GM12872 (cell line): Measurements from ENCODE around the gene RHBDD2.

ENCODE experiments used
- CTCF ChIP-seq: IDR thresholded peaks from 3 replicates; pipeline ENCODE4 v1.5.1; 2011; ENCODE audit warnings: low read depth, mild to moderate bottlenecking, low read length, moderate library complexity; ENCODE audit not compliant: insufficient read depth

The RHBDD2 gene

GRCh38 chr7:75844158-75844557 is 34.7 kb upstream of the RHBDD2 start:
- TF ChIP-seq CTCF: no peak

DNA sequence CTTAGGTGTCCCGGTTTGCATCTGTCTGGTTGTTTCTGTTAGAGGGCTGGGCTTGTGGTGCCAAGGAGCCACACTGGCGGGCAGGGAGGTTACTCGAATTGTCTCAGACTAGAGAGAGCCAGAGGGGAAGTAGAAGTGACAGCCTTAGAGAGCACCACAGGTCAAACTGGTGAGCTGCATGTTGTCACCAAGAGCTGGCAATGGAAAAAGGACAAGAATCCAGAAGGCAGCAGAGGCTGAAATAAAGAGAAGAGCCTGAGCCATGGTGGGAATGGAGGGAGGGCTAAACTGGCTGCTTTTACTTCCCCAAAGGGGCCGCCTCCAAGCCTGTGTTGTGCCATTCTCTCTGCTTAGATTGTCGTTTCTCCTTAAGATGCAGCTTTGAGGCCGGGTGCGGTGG is 31.1 kb upstream of the RHBDD2 start:
- TF ChIP-seq CTCF: no peak

DNA sequence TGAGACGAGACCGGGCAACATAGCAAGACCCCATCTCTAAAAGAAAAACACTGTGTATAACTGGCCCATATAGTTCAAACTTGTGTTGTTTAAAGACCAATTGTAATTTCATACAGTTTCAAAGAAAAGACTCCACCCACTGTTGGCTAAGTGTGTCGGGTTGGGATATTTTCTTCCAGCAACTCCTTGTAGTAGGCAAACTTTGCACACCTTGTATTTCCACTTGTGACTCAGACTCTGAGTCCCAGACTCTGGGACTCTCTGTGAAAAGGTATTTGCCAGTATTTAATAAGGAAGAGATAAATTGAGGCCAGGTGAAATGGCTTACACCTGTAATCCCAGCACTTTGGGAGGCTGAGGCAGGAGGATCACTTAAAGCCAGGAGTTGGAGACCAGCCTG is 29.3 kb upstream of the RHBDD2 start:
- TF ChIP-seq CTCF: no peak

DNA sequence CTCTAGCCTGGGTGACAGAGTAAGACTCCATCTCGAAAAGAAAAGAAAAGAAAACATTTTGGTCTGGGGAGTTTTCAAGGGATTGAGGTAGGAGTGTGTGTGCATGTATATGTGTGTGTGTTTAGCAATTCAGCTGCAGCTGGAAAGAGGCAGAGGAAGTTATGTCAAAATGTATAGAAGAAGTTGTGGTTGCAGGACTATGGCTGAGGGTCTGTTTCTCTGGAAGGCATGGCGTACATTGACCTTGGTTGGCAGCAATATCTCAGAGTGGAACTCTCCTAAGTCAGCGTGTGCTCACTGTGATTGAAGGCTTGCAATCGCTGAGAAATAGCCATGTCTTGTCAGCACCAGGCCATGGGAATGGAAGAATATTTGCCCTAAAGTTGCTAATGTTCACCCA is 28.6 kb upstream of the RHBDD2 start:
- TF ChIP-seq CTCF: no peak

DNA sequence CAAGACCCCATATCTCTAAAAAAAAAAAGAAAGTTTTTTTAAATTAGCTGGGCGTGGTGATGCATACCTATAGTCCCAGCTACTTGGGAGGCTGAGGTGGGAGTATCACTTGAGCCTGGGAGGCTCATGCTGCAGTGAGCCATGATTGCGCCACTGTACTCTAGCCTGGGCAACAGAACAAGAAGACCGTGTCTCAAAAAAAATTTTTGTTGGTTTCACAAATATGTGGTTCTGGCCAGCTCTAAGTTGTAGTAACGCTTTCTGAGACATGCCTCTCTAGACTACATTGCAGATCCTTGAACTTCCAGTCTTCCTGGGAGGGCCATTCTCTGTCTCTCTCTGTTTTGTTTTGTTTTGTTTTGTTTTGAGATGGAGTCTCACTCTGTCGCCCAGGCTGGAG is 24.6 kb upstream of the RHBDD2 start:
- no peak for TF ChIP-seq CTCF

- no peak for TF ChIP-seq CTCF
These were observed 22.3 kb upstream of the RHBDD2 start for GRCh38 chr7:75856536-75856935.

DNA sequence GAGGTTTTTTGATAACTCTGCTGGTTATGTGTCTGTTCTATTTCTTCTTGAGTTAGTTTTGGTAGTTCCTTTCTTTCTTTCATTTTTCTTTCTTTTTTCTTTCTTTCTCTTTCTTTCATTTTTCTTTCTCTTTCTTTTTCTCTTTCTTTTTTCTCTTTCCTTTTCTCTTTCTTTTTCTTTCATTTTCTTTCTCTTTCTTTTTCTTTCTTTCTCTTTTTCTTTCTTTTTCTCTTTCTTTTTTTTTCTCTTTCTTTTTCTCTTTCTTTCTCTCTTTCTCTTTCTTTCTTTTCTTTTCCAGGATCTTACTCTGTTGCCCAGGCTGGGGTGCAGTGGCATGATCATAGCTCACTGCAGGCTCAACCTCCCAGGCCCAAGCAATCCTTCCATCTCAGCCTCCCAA is 20.4 kb upstream of the RHBDD2 start:
- TF ChIP-seq CTCF: no peak

- TF ChIP-seq CTCF: no peak
These were observed 17.2 kb upstream of the RHBDD2 start for GRCh38 chr7:75861636-75862035.
